Fibroblast of upper back skin (primary cell): ENCODE data around the gene VENTX.

ENCODE experiments used
- DNase-seq: peaks from one replicate; pipeline ENCODE4 v3.0.0-alpha.2; 2013

The VENTX gene, protein sequence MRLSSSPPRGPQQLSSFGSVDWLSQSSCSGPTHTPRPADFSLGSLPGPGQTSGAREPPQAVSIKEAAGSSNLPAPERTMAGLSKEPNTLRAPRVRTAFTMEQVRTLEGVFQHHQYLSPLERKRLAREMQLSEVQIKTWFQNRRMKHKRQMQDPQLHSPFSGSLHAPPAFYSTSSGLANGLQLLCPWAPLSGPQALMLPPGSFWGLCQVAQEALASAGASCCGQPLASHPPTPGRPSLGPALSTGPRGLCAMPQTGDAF

DNA sequence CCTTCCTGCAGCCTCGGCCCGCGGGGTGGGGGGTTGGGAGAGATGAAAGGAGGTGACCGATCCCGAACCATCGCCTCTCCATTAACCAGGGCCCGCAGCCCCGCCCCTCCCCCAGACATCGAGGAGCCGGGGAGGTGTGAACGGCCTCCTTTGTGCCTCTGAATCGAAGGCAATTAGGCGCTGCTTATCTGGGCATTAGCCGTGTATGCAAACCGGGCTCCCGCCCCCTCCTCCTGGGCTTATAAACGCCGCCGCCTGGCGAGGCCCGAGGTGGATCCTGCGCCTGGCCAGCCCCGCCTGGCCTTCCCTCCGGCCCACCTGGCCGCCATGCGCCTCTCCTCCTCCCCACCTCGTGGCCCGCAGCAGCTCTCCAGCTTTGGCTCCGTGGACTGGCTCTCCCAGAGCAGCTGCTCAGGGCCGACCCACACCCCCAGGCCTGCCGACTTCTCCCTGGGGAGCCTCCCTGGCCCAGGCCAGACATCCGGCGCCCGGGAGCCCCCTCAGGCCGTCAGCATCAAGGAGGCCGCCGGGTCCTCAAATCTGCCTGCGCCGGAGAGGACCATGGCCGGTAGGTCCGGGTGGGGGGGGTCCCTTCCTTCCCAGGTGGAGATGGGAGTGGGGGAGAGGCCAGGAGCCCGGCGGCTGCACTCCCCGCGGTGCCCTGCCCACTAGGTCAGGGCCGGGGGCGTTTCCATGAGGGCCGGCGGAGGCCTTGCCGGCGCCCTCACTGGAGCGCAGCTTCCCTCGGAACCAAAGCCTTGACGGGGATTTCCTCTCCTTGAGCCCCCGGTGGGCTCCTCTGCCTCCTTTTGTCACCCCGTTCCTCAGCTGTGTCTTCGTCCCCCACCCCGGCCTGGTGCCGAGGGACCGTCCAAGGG, at the start of gene VENTX:
VENTX (plus strand) TSS at position 268 of the 878 bp plus-strand sequence; CDS start at position 328, 60 bp downstream.
- no peak for DNase-seq

GRCh38 chr10:133187906-133188681, 49.6 kb upstream of the VENTX start:
- DNase-seq = no peak

DNA sequence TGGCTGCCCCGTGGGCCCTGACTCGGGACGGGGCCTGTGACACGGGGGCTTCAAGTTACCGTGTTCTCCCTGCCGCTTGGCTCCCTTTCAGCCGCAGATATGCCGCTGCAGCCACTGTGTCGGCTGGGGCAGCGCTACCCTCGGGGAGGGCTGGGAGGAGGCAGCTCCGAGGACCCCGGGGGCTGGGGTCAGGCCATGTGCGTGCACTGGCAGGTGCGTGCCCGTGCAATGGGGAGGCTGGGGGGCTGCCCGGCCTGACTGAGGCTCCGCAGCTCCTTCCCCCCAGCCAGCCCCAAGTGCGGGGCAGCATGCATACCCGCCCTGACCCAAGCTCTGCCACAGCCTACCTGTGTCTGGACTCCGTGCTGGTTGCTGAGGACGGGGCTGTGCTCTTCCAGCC, 48.4 kb upstream of the VENTX start:
- no peak for DNase-seq

DNA sequence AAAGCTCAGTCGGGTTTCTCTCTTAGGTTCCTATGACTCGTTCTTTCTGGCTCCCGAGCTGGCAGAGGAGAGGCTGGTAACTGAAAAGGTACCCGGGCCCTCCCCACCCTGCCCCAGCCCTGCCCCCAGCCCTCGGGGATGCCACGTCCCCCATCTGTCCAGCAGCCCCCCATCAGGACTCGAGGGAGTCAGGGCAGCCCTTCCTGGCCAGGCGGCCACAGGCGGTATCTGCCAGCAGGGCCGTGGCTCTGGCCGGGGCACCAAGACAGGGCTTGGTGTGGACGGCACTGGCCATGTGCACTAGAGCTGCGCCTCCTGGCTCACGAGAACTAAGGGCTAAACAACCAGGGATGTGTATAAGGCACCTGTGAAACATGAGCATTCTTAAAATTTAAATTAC, 47.9 kb upstream of the VENTX start:
- DNase-seq = no peak

GRCh38 chr10:133190225-133190624, 47.4 kb upstream of the VENTX start:
- no peak for DNase-seq

GRCh38 chr10:133191651-133192050, 46.0 kb upstream of the VENTX start:
- no peak for DNase-seq

DNA sequence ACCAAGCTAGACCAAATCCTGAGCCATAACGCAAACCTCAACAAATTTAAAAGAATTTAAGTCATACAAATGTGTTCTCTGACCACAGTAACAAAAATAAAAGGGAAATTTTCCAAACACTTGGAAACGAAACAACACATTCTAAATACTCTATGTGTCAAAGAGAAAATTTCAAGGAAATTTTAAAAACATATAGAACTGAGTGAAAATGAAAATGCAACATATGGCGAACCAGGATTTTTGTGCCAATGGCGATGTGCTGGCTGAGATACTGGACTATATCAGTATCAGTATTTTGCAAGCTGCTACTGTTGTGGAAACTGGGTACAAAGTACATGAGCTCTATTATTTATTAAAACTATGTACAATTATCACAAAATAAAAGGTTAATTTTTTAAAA, 43.5 kb upstream of the VENTX start:
- no peak for DNase-seq

GRCh38 chr10:133195096-133195495, 42.6 kb upstream of the VENTX start:
- no peak for DNase-seq

GRCh38 chr10:133195611-133196010, 42.0 kb upstream of the VENTX start:
- DNase-seq = no peak

GRCh38 chr10:133196221-133196915, 41.3 kb upstream of the VENTX start:
- DNase-seq = no peak

DNA sequence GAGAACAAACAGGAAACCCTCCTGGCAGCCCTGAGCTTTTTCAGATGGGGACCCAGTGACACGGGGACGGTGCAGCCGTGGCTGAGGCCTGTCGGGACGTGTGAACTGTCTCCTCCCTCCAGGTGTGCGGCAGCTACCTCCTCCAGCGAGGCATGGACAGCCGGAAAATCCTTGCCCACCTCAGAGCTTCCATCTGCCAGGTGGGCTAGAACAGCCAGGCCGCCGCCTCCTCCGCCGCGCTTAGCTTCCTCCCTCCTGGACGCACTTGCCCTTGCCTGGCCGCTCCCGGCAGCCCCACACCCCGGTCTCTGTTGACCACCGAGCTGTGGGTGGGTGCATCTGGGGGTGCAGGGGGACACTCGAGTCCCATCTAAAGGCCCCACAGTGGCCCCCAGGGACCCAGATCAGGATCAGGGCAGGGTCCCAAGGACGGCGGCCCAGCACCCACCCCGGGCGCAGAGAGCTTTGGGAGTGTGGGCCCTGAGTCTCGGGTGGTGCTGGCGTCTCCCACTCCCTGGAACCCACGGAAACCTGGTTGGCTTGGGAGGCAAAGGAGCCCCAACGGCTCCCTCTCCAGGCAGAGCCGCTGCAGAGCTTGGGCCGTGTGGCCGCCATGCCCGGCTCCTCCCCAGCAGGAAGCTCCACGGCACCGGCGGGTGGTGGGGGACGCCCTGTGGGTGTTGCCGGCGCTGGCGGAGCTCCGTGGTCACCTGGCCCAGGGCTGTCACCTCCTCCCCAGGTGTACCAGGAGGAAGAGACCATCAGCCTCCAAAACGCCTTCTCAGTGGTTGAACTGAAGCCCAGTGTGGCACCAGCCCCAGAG, 40.5 kb upstream of the VENTX start:
- DNase-seq = no peak

GRCh38 chr10:133197786-133198185, 39.9 kb upstream of the VENTX start:
- no peak for DNase-seq

GRCh38 chr10:133198206-133198605, 39.4 kb upstream of the VENTX start:
- DNase-seq = no peak

GRCh38 chr10:133198621-133199487, 38.8 kb upstream of the VENTX start:
- DNase-seq = no peak

DNA sequence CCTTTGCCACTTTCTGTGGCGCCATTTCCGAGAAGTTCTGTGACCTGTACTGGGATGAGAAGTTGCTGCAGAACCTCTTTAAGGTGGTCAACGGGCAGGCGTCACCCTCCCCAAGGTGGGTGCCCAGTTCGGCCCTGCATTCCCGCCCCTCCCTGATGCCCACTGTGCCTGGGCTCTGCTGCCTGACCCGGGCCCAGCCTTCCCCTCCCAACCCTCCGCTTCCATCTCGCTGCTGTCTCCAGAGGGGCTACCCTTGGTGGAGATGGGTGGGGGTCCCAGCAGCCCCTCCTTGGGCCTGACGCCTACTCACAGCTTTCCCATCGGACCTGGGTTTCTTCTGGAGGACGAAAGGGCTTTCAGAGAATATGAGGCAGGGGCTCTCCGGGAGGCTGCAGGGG, 38.2 kb upstream of the VENTX start:
- no peak for DNase-seq

DNA sequence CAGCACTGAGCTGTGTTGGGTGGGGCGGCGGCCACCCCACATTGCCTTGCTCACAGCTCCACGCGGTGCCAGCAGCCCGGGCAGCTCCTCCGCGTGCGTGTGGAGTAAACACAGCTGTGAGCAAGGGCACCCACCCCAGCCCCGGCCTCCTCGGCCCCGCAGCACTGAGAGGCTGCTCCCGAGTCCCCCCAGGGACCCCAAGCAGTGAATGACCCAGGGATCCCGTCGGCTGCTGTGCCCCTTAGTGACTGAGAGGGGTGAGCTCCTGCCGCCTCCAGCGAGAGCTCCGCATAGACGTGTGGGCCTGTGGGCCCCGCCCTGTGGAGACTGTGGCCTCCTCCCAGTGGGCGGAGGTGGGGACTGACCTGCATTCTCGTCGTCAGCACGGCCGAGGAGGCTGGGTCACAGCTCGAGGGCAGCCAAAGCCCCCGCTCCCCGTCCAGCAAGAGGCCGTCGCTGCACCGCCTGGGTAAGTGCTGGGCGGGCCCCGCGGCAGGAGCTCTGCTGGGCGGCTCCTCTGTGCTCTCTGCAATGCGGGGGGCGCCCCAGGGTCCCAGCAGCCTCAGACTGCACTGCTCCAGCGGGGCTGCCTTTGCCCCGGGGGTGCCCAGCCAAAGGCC, 37.6 kb upstream of the VENTX start:
- DNase-seq = no peak

DNA sequence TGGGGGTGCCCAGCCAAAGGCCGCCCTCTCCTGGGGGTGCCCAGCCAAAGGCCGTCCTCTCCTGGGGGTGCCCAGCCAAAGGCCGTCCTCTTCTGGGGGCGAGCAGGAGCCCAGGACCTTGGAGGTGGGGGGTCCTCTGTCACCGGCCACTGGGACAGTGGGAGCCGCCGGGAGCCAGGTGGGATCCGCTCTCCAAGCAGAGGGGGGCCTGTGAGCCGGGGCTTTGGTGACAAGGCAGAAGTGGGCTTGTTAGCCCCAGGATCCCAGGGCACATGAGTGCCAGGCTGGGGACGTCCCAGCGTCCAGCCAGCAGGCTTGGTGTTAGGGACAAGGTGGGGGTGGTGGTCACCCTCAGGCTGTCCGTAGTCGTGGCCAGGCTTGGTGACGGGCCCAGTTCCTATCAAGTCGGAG, 37.0 kb upstream of the VENTX start:
- no peak for DNase-seq

DNA sequence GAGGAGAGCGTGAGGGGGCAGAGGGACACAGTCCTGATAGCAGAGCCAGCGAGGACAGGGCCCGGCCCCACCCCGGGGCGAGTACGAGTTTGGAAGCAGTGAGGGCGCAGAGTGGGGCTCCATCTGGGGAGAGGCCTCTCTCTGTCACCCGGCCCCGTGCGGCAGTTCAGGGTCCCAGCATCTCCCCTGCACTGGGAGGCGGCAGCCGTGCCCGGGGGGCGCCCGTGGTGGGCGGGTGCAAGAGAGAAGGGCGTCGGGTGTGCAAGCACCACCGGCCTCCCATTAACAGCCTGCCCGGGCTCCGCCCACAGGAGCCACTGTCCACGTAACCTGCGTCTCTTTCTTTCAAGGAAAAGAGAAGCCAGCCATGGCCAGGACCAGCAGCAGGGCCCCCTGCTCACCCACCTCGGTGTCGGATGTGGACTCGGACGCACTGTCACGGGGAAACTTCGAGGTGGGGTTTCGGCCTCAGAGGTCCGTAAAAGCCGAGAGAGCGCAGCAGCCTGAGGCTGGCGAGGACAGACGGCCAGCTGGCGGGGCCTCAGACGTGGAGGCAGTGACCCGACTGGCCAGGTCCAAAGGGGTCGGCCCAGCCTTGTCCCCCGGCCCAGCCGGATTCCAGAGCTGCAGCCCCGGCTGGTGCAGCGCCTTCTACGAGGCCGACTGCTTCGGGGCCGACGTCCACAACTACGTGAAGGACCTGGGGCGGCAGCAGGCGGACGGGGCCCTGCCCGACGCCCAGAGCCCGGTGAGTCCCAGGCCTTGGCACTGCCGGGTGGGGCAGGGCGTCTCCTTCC, 36.3 kb upstream of the VENTX start:
- no peak for DNase-seq

DNA sequence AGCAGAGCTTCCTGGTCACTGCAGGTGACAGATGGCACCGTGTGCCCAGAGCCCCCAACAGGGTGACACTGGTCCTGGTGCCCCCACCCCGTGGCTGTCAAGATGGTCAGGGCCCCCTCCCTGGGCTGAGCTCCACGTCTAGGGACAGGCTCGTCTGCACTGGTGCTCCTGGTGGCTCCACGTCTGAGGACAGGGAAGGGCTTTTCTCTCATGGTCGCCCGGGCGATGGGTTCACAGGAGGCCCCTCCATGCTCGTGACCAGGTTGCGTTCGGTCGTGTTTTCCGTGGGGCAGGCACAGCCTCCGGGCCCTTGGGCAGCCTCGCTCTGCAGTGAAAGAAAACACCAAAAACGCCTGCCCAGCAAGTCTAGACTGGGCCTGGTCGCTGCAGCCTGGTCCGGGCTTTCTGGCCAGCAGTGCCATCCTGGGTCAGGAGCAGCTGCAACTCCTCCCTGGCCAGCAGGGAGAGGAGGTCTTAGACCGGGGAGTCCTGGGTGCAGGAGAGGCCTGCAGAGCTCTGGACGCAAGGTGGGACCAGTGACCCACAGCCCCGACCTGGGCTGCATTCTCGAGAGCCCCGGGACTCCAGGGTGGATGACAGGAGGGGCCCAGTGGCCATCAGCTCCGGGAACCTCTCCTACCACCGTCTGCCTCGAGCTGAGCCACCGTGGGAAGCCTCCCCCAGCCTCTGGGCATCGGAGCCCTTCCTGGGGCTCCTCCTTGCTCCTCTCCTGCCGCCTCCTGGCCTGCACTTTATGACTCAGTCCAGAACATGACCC, 35.5 kb upstream of the VENTX start:
- DNase-seq = no peak
